ENCODE measurements around the gene ZFR.
"Not testable (repeated sequence)": the region's sequence is repeated elsewhere in the genome, so short reads cannot be mapped to it uniquely, and the experiment has no call there.

Gene ZFR

DNA sequence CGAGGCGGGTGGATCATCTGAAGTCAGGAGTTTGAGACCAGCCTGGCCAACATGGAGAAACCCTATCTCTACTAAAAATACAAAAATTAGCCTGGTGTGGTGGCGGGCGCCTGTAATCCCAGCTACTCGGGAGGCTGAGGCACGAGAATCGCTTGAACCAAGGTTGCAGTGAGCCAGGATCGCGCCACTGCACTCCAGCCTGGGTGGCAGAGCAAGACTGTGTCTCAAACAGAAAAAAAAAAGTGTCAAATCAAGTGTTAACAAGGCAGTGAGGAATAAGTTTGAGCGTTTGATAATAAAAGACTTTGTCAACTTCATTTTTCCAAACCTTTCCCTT lies 130.4 kb downstream of the ZFR start:
- not testable (repeated sequence) for H3K4me3 ChIP-seq (ENCODE audit: low read depth, low read length); H3K4me2 ChIP-seq (ENCODE audit: low read length); H2BK12ac ChIP-seq (ENCODE audit: low read length); H3K36me3 ChIP-seq (ENCODE audit: control insufficient read depth in 1 of 2, insufficient read depth in 2 of 2, low read length in 2 of 2); H3K79me1 ChIP-seq (ENCODE audit: low read length); H4K12ac ChIP-seq (ENCODE audit: low read depth, low read length); H3K14ac ChIP-seq (ENCODE audit: low read length); H3K9ac ChIP-seq (ENCODE audit: low read length); H4K91ac ChIP-seq (ENCODE audit: low read depth, low read length); H2AFZ ChIP-seq (ENCODE audit: insufficient read depth, low read length, poor library complexity); H3K27me3 ChIP-seq (ENCODE audit: insufficient read depth, low read length); H3K4me1 ChIP-seq (ENCODE audit: control insufficient read depth in 1 of 2, insufficient read depth in 2 of 2, low read length in 2 of 2); H3K9me3 ChIP-seq (ENCODE audit: insufficient read depth, low read depth, low read length); H3K27ac ChIP-seq (ENCODE audit: low read depth, low read length); H3K4ac ChIP-seq (ENCODE audit: low read depth, low read length); H3K23ac ChIP-seq (ENCODE audit: low read length); H3K18ac ChIP-seq (ENCODE audit: low read length); DNase-seq; H2BK120ac ChIP-seq (ENCODE audit: insufficient read depth, low read length, poor library complexity); H3K79me2 ChIP-seq (ENCODE audit: control insufficient read depth, insufficient read depth, low read length, poor library complexity); H2AK5ac ChIP-seq (ENCODE audit: low read length); H4K8ac ChIP-seq (ENCODE audit: low read depth, low read length); H2BK5ac ChIP-seq (ENCODE audit: low read depth, low read length, poor library complexity)
- WGBS (ENCODE audit: extremely low coverage, insufficient coverage, insufficient read length): no CpG with 5 or more reads among the region's 10 CpGs

DNA sequence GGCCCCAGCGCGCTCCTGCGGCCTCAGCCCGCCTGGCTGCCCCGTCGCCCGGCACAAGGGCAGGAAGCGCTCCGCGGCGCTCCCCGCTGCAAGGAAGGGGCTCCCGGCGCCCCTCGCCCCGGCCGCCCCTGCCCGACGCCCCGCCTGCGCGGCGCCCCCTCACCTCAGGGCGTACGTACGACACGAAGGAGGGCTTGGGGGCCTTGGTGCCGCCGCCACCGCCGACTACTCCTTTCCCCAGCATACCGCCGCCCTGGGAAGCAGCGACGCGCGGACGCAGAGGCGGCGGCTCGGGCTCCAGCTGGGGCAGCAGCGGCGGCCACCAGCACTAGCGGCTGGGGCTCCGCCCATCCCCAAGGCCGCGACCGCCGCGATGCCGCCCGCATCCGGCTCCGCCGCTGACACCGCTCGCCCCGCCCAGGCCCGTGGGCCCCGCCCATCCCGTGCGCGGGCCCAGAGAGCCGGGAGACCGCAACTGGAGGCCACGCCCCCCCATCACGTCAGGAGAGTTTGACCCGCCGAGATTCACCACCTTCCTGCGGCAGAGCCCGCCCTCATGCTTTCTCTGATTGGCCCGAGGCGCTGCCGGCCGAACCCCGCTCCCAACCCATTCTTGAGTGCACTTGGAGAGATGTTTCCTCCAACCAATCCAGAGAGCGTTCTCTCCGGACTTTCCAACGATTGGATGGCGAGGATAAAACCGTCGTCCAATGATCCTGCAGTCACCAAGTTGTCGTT lies 131.8 kb downstream of the ZFR start, which contains the start of gene MTMR12:
Gene MTMR12 (minus strand): TSS at position 345 of the 738 bp plus-strand sequence. CDS start 101 bp downstream, at position 244.
- Histone ChIP-seq H3K4me2 (ENCODE audit: low read length) (peak within 1 kb of the TSS; percentile 69), H3K4ac (ENCODE audit: low read depth, low read length) (peak within 1 kb of the TSS; percentile 26), H2AFZ (ENCODE audit: insufficient read depth, low read length, poor library complexity) (peak within 1 kb of the TSS; percentile 46), H3K18ac (ENCODE audit: low read length) (peak within 1 kb of the TSS; percentile 27), H3K9ac (ENCODE audit: low read length) (peak within 1 kb of the TSS; percentile 88), H2BK12ac (ENCODE audit: low read length) (no peak within 1 kb of the TSS), H4K12ac (ENCODE audit: low read depth, low read length) (peak within 1 kb of the TSS; percentile 44), H3K27me3 (ENCODE audit: insufficient read depth, low read length) (no peaks in the 10 kb centered on the region), H3K36me3 (ENCODE audit: control insufficient read depth in 1 of 2, insufficient read depth in 2 of 2, low read length in 2 of 2) (no peaks in the 10 kb centered on the region), H2BK5ac (ENCODE audit: low read depth, low read length, poor library complexity) (peak within 1 kb of the TSS; percentile 63), H4K8ac (ENCODE audit: low read depth, low read length) (peak within 1 kb of the TSS; percentile 74), H2BK120ac (ENCODE audit: insufficient read depth, low read length, poor library complexity) (peak within 1 kb of the TSS; percentile 5), H4K91ac (ENCODE audit: low read depth, low read length) (peak within 1 kb of the TSS; percentile 42), H3K27ac (ENCODE audit: low read depth, low read length) (peak within 1 kb of the TSS; percentile 67), H3K14ac (ENCODE audit: low read length) (peak within 1 kb of the TSS; percentile 34), H3K23ac (ENCODE audit: low read length) (no peak within 1 kb of the TSS), H3K4me3 (ENCODE audit: low read depth, low read length) (peak within 1 kb of the TSS; percentile 98), H3K9me3 (ENCODE audit: insufficient read depth, low read depth, low read length) (no peaks in the 10 kb centered on the region), H3K4me1 (ENCODE audit: control insufficient read depth in 1 of 2, insufficient read depth in 2 of 2, low read length in 2 of 2) (peaks cover 3 to 5% of the 10 kb centered on the region in 2 experiments), H2AK5ac (ENCODE audit: low read length) (no peak within 1 kb of the TSS), H3K79me1 (ENCODE audit: low read length) (peaks cover 7% of the 10 kb centered on the region), H3K79me2 (ENCODE audit: control insufficient read depth, insufficient read depth, low read length, poor library complexity) (peaks cover 8% of the 10 kb centered on the region)
- peak; percentile 99 to 100 for DNase-seq
- no CpG with 5 or more reads among the region's 83 CpGs for WGBS (ENCODE audit: extremely low coverage, insufficient coverage, insufficient read length)

DNA sequence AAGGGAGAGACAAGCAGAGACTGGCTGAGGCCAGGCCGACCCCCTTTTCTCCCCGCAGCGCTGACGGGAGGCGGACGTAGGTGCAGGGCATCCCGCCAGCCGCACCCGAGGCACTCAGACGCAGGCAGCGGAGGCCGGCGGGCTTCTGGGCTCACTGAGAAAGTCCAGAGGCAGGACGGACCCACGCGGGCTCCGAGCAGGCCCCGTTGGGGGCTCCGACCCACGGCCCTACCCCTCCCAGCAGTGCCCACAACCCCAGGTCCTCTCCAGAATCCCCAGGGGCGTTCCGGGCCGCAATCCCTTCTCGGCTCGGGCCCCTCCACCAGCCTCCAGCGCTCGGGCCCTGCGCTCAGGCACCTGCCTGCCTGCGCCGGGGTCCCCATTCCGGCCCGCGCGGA lies 132.3 kb downstream of the ZFR start:
- H2BK120ac ChIP-seq (ENCODE audit: insufficient read depth, low read length, poor library complexity): peak overlapping the region; percentile 5
- DNase-seq: peak; percentile 18 to 42
- H4K12ac ChIP-seq (ENCODE audit: low read depth, low read length): peak overlapping the region; percentile 17
- no peak overlapping the region for H2AK5ac ChIP-seq (ENCODE audit: low read length)
- H3K4me3 ChIP-seq (ENCODE audit: low read depth, low read length): peak overlapping the region; percentile 98
- H3K36me3 ChIP-seq (ENCODE audit: control insufficient read depth in 1 of 2, insufficient read depth in 2 of 2, low read length in 2 of 2): no peaks in the 10 kb centered on the region
- H4K8ac ChIP-seq (ENCODE audit: low read depth, low read length): peak overlapping the region; percentile 67
- no peak overlapping the region for H2BK12ac ChIP-seq (ENCODE audit: low read length)
- H3K4ac ChIP-seq (ENCODE audit: low read depth, low read length): peak overlapping the region; percentile 26
- WGBS (ENCODE audit: extremely low coverage, insufficient coverage, insufficient read length): no CpG with 5 or more reads among the region's 34 CpGs
- peak overlapping the region; percentile 69 for H3K4me2 ChIP-seq (ENCODE audit: low read length)
- peaks cover 3 to 5% of the 10 kb centered on the region in 2 experiments for H3K4me1 ChIP-seq (ENCODE audit: control insufficient read depth in 1 of 2, insufficient read depth in 2 of 2, low read length in 2 of 2)
- peak overlapping the region; percentile 63 for H2BK5ac ChIP-seq (ENCODE audit: low read depth, low read length, poor library complexity)
- H3K9me3 ChIP-seq (ENCODE audit: insufficient read depth, low read depth, low read length): no peaks in the 10 kb centered on the region
- H4K91ac ChIP-seq (ENCODE audit: low read depth, low read length): peak overlapping the region; percentile 42
- H2AFZ ChIP-seq (ENCODE audit: insufficient read depth, low read length, poor library complexity): peak overlapping the region; percentile 46
- peak overlapping the region; percentile 34 for H3K14ac ChIP-seq (ENCODE audit: low read length)
- no peak overlapping the region for H3K23ac ChIP-seq (ENCODE audit: low read length)
- H3K79me1 ChIP-seq (ENCODE audit: low read length): peaks cover 7% of the 10 kb centered on the region
- peak overlapping the region; percentile 67 for H3K27ac ChIP-seq (ENCODE audit: low read depth, low read length)
- peak overlapping the region; percentile 88 for H3K9ac ChIP-seq (ENCODE audit: low read length)
- peak overlapping the region; percentile 27 for H3K18ac ChIP-seq (ENCODE audit: low read length)
- no peaks in the 10 kb centered on the region for H3K27me3 ChIP-seq (ENCODE audit: insufficient read depth, low read length)
- peaks cover 8% of the 10 kb centered on the region for H3K79me2 ChIP-seq (ENCODE audit: control insufficient read depth, insufficient read depth, low read length, poor library complexity)

DNA sequence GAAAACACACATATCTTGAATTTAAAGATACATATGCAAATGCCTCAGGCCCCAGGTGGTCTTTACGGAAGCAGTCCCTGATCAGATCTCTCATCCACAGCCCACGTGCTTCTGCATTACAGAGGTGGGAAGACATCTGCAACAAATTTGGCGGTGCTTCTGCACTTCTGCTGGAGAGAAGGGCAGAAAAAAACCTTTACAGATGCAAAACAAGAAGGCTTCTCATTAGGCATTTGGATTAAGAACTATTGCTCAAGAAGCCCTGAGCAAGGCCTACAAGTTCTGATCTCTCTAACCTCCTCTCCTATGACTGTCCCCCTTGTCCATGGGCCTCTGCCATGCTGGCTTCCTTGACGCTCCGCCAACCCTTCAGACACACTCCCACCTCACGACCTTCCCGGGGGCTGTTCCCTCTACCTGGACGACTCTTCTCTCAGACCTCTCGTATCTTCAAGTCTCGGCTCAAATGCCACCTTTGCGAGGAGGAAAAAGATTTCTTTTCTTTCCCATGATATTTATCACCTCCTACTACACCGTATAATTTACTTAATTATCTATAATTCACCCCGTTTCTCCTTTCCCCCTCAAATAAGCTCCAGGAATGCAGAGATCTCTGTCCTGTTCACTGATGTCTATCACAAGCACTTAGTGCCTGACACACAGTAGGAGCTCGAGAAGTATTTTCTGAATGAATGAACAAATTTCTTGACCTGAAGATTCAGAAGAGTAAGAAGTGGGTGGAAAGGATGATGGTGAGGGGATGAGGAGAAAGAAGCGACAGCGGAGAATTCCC lies 132.9 kb downstream of the ZFR start:
- WGBS (ENCODE audit: extremely low coverage, insufficient coverage, insufficient read length): 100% methylated on average over 1 of the region's 16 CpGs

More for the DNA sequence above, 132.9 kb downstream of the ZFR start:
- H2AK5ac ChIP-seq (ENCODE audit: low read length): no peak overlapping the region
- no peaks in the 10 kb centered on the region for H3K9me3 ChIP-seq (ENCODE audit: insufficient read depth, low read depth, low read length)
- DNase-seq: no peak
- H3K14ac ChIP-seq (ENCODE audit: low read length): peak overlapping the region; percentile 34
- no peak overlapping the region for H3K27ac ChIP-seq (ENCODE audit: low read depth, low read length)
- peak overlapping the region; percentile 5 for H2BK120ac ChIP-seq (ENCODE audit: insufficient read depth, low read length, poor library complexity)
- no peak overlapping the region for H3K23ac ChIP-seq (ENCODE audit: low read length)
- H3K4me1 ChIP-seq (ENCODE audit: control insufficient read depth in 1 of 2, insufficient read depth in 2 of 2, low read length in 2 of 2): peaks cover 3 to 5% of the 10 kb centered on the region in 2 experiments
- H3K79me2 ChIP-seq (ENCODE audit: control insufficient read depth, insufficient read depth, low read length, poor library complexity): peaks cover 8% of the 10 kb centered on the region
- H4K12ac ChIP-seq (ENCODE audit: low read depth, low read length): peak overlapping the region; percentile 17
- H3K9ac ChIP-seq (ENCODE audit: low read length): no peak overlapping the region
- peak overlapping the region; percentile 98 for H3K4me3 ChIP-seq (ENCODE audit: low read depth, low read length)
- peak overlapping the region; percentile 69 for H3K4me2 ChIP-seq (ENCODE audit: low read length)
- H2BK5ac ChIP-seq (ENCODE audit: low read depth, low read length, poor library complexity): no peak overlapping the region
- H4K91ac ChIP-seq (ENCODE audit: low read depth, low read length): no peak overlapping the region
- H4K8ac ChIP-seq (ENCODE audit: low read depth, low read length): peak overlapping the region; percentile 67
- no peak overlapping the region for H3K18ac ChIP-seq (ENCODE audit: low read length)
- no peaks in the 10 kb centered on the region for H3K27me3 ChIP-seq (ENCODE audit: insufficient read depth, low read length)
- no peaks in the 10 kb centered on the region for H3K36me3 ChIP-seq (ENCODE audit: control insufficient read depth in 1 of 2, insufficient read depth in 2 of 2, low read length in 2 of 2)
- H3K79me1 ChIP-seq (ENCODE audit: low read length): peaks cover 7% of the 10 kb centered on the region
- peak overlapping the region; percentile 40 for H3K4ac ChIP-seq (ENCODE audit: low read depth, low read length)
- H2BK12ac ChIP-seq (ENCODE audit: low read length): no peak overlapping the region
- peak overlapping the region; percentile 46 for H2AFZ ChIP-seq (ENCODE audit: insufficient read depth, low read length, poor library complexity)
